GM12873 (cell line): Measurements from ENCODE around the gene CYP4Z1.

Experiments used
- CTCF ChIP-seq: IDR thresholded peaks from 2 replicates; pipeline ENCODE4 v1.5.1; 2012; ENCODE audit warnings: low read depth, mild to moderate bottlenecking, moderate library complexity, low read length, control low read depth; ENCODE audit not compliant: insufficient read depth; ENCODE audit errors: missing control alignments

Gene CYP4Z1

GRCh38 chr1:47164552-47164951, 97.5 kb downstream of the CYP4Z1 start:
- no peak for TF ChIP-seq CTCF
